IMR-90 (cell line): ENCODE measurements around the gene ATP5PO. TPM values are rescaled to one million over a fixed set of nuclear protein-coding genes. Genes with fewer than 3 reads are reported as not detected.

ENCODE experiments used
- ATAC-seq: fragments of 200-7000 bp; cut with Tn5 transposase; 2 replicates; pipeline ENCODE4 v1.9.1; 2020; ENCODE audit warnings: low read depth, mild to moderate bottlenecking, moderate library complexity
- BruUV-seq: library from RNA; stranded (reverse); fragments of 400-500 nt; replicated peaks from 2 replicates; lab custom pipeline; 2021; lab: Mats Ljungman, UMichigan
- CTCF ChIA-PET: fragments of 300-600 bp; formaldehyde crosslinking; extraction: SDS; loops from one replicate; lab custom pipeline; 2021; ENCODE audit warnings: antibody characterized with exemption; lab: Yijun Ruan, JAX
- POLR2A ChIA-PET: fragments of 300-600 bp; sonication (Branson Sonifier 250); formaldehyde crosslinking; loops from one replicate; lab custom pipeline; 2022; ENCODE audit warnings: antibody characterized with exemption; ENCODE audit not compliant: unreplicated experiment; lab: Charles Lee
- DNase-seq: peaks from one replicate; pipeline ENCODE4 v3.0.0; 2013
- H2AFZ ChIP-seq: replicated peaks from 2 replicates; pipeline ENCODE3; 2013; ENCODE audit warnings: low read length, mild to moderate bottlenecking; ENCODE audit not compliant: poor library complexity
- H2AK5ac ChIP-seq: 2 replicates; pipeline ENCODE4 v1.6.1; 2013; ENCODE audit warnings: low read depth, low read length, inconsistent platforms
- H2AK9ac ChIP-seq: replicated peaks from 2 replicates; pipeline ENCODE3; 2013; ENCODE audit warnings: mild to moderate bottlenecking, low read depth, low read length, moderate library complexity; ENCODE audit not compliant: poor library complexity
- H2BK120ac ChIP-seq: 2 replicates; pipeline ENCODE4 v1.6.1; 2013; ENCODE audit warnings: low read depth, low read length, inconsistent platforms
- H2BK15ac ChIP-seq: 3 replicates; pipeline ENCODE4 v1.6.1; 2013; ENCODE audit warnings: low read depth, low read length, inconsistent platforms
- H2BK20ac ChIP-seq: 2 replicates; pipeline ENCODE4 v1.6.1; 2013; ENCODE audit warnings: low read depth, mild to moderate bottlenecking, inconsistent platforms, low read length, moderate library complexity
- H2BK5ac ChIP-seq: 2 replicates; pipeline ENCODE4 v1.6.1; 2013; ENCODE audit warnings: mild to moderate bottlenecking, low read depth, low read length, inconsistent platforms; ENCODE audit not compliant: poor library complexity, severe bottlenecking
- H3K14ac ChIP-seq: replicated peaks from 2 replicates; pipeline ENCODE4 v1.6.1; 2013; ENCODE audit warnings: low read depth, low read length, inconsistent platforms
- H3K18ac ChIP-seq: 2 replicates; pipeline ENCODE4 v1.6.1; 2013; ENCODE audit warnings: low read depth, low read length, control low read depth
- H3K23ac ChIP-seq: 2 replicates; pipeline ENCODE4 v1.6.1; 2013; ENCODE audit warnings: low read depth, low read length, inconsistent platforms
- H3K27ac ChIP-seq: 2 replicates; pipeline ENCODE4 v1.5.1; 2013; ENCODE audit warnings: mild to moderate bottlenecking, control low read depth, low read length; ENCODE audit not compliant: insufficient read depth
- H3K27me3 ChIP-seq: 2 replicates; pipeline ENCODE4 v1.6.1; 2013; ENCODE audit warnings: low read length; ENCODE audit not compliant: control insufficient read depth, insufficient read depth
- H3K36me3 ChIP-seq: 2 replicates; pipeline ENCODE4 v1.6.1; 2013; ENCODE audit warnings: low read length, mixed read lengths; ENCODE audit not compliant: control insufficient read depth, insufficient read depth
- H3K4ac ChIP-seq: 2 replicates; pipeline ENCODE4 v1.6.1; 2013; ENCODE audit warnings: low read depth, low read length, inconsistent platforms
- H3K4me1 ChIP-seq: 2 replicates; pipeline ENCODE4 v1.6.1; 2013; ENCODE audit warnings: low read length, mixed read lengths; ENCODE audit not compliant: control insufficient read depth, insufficient read depth
- H3K4me2 ChIP-seq: 2 replicates; pipeline ENCODE4 v1.6.1; 2013; ENCODE audit warnings: low read depth, mild to moderate bottlenecking, control low read depth, low read length, moderate library complexity
- H3K4me3 ChIP-seq: 2 replicates; pipeline ENCODE4 v1.5.1; 2013; ENCODE audit warnings: low read depth, mild to moderate bottlenecking, control low read depth, low read length, moderate library complexity; ENCODE audit not compliant: insufficient read depth
- H3K56ac ChIP-seq: 2 replicates; pipeline ENCODE4 v1.6.1; 2013; ENCODE audit warnings: low read length, inconsistent platforms; ENCODE audit not compliant: insufficient read depth; ENCODE audit errors: extremely low read depth
- H3K79me1 ChIP-seq, 2 experiments: 2 replicates each; pipeline ENCODE4 v1.6.1; 2013; ENCODE audit warnings: low read length in 2 of 2, inconsistent platforms in 1 of 2, low read depth in 1 of 2
- H3K9ac ChIP-seq: 2 replicates; pipeline ENCODE4 v1.6.1; 2013; ENCODE audit warnings: low read depth, low read length, control low read depth
- H3K9me1 ChIP-seq: 2 replicates; pipeline ENCODE4 v1.6.1; 2013; ENCODE audit warnings: low read length, inconsistent platforms; ENCODE audit not compliant: insufficient read depth
- H3K9me3 ChIP-seq: 2 replicates; pipeline ENCODE4 v1.6.1; 2013; ENCODE audit warnings: low read length; ENCODE audit not compliant: control insufficient read depth, insufficient read depth
- H4K20me1 ChIP-seq: 2 replicates; pipeline ENCODE4 v1.6.1; 2013; ENCODE audit warnings: low read length, inconsistent platforms; ENCODE audit not compliant: insufficient read depth
- H4K5ac ChIP-seq: 2 replicates; pipeline ENCODE4 v1.6.1; 2013; ENCODE audit warnings: mild to moderate bottlenecking, low read depth, low read length, control low read depth
- H4K8ac ChIP-seq, 2 experiments: 2 replicates each; pipeline ENCODE4 v1.6.1; 2013; ENCODE audit warnings: low read depth in 2 of 2, low read length in 2 of 2, control low read depth in 1 of 2, inconsistent platforms in 1 of 2
- H4K91ac ChIP-seq: 2 replicates; pipeline ENCODE4 v1.6.1; 2013; ENCODE audit warnings: low read depth, low read length, inconsistent platforms; ENCODE audit not compliant: insufficient read depth
- BHLHE40 ChIP-seq: fragments of 150-350 bp; IDR thresholded peaks from 2 replicates; pipeline ENCODE4 v1.6.1; 2016; ENCODE audit warnings: mild to moderate bottlenecking, low read depth, low read length
- FOS ChIP-seq: fragments of 150-350 bp; IDR thresholded peaks from 2 replicates; pipeline ENCODE4 v1.6.1; 2016; ENCODE audit warnings: low read depth, low read length
- MAZ ChIP-seq: IDR thresholded peaks from 2 replicates; pipeline ENCODE4 v1.6.1; 2012; ENCODE audit warnings: low read depth, mild to moderate bottlenecking, low read length, improper control_type of control experiment, moderate library complexity, borderline replicate concordance
- RFX5 ChIP-seq: IDR thresholded peaks from 2 replicates; pipeline ENCODE4 v1.8.0; 2012; ENCODE audit warnings: low read depth, mild to moderate bottlenecking, low read length, moderate library complexity
- WGBS, 2 experiments: methylation state at CpG; one replicate each; pipeline versions ENCODE4 v1.1.5 to v1.1.7; 2013; ENCODE audit warnings: missing lambda C conversion rate in 2 of 2; ENCODE audit not compliant: insufficient read length in 1 of 2; ENCODE audit errors: extremely low coverage in 2 of 2; 5-methylcytosine and 5-hydroxymethylcytosine counted together
- dilution Hi-C: fragments of 300-500 bp; cut with HindIII; formaldehyde crosslinking; loops from one replicate; pipeline ENCODE4 v1.14.3; 2018; ENCODE audit warnings: low sequenced_read_pairs; ENCODE audit not compliant: unreplicated experiment
- in situ Hi-C: fragments of 300-500 bp; cut with MboI; formaldehyde crosslinking; loops from 3 replicates; pipeline ENCODE4 v1.14.3; 2019; ENCODE audit warnings: low sequenced_read_pairs, inconsistent platforms, mixed read lengths
- intact Hi-C: fragments of 100-400 bp; cut with micrococcal nuclease; formaldehyde crosslinking; loops from 2 replicates; pipeline ENCODE4 v1.10.0; 2022
- polyA plus RNA-seq, 3 experiments: library from polyadenylated mRNA; depleted of rRNA; stranded (reverse); fragments of >200 nt; gene quantifications; 2 replicates each; pipeline ENCODE4 v1.2.3, GENCODE V29; 2012; ENCODE audit warnings: low replicate concordance in 1 of 3
- total RNA-seq: library from RNA; depleted of rRNA; stranded (reverse); fragments of >200 nt; gene quantifications from 2 replicates; pipeline ENCODE4 v1.2.3, GENCODE V29; 2012

Gene ATP5PO
- total and polyA plus RNA-seq, 2 of the 4 experiments (the other 2 are of a cell fraction), result 237 to 250 TPM

- Histone ChIP-seq H3K27ac (peak overlapping the region; percentile 62; the same call in 1 of the 2 replicates), H4K20me1 (no peaks in the 10 kb centered on the region), H2BK20ac (peak overlapping the region; percentile 58; the same call in 1 of the 2 replicates), H4K91ac (peak overlapping the region; percentile 69), H3K23ac (0 out of 2 replicates have a peak overlapping the region, but pooled peaks have one; percentile 11), H3K4ac (peak overlapping the region; percentile 33), H2AK5ac (peak overlapping the region; percentile 67; the same call in 1 of the 2 replicates), H3K4me2 (no peak overlapping the region), H3K79me1 (no peaks in the 10 kb centered on the region), H2AK9ac (no peak overlapping the region), H3K9me1 (peaks cover 15% of the 10 kb centered on the region), H2BK120ac (peak overlapping the region; percentile 59; the same call in 1 of the 2 replicates), H2BK5ac (peak overlapping the region; percentile 25), H3K4me3 (no peak overlapping the region), H3K9me3 (no peaks in the 10 kb centered on the region), H3K14ac (peak overlapping the region; percentile 29; the same call in 1 of the 2 replicates), H3K56ac (no peak overlapping the region), H3K9ac (no peak overlapping the region), H3K27me3 (no peaks in the 10 kb centered on the region), H3K4me1 (peaks cover 19% of the 10 kb centered on the region), H4K5ac (peak overlapping the region; percentile 28), H4K8ac (peak overlapping the region; percentile 18 to 25; a peak in 1 of 4 replicates), H3K36me3 (peaks cover 16% of the 10 kb centered on the region), H3K18ac (peak overlapping the region; percentile 74), H2AFZ (peak overlapping the region; percentile 70), H2BK15ac (0 out of 3 replicates have a peak overlapping the region, but pooled peaks have one; percentile 9)
- ChIA-PET CTCF (interaction anchor here (0.9 to 1.6 kb wide), 2 partner anchors 214 to 293 kb away, joined by 3 to 8 read pairs; no protein-coding TSS in a partner anchor), POLR2A (no interaction called here)
- no TSS peak for BruUV-seq
- in situ Hi-C loops, result no loop called here
- no CpG with 5 or more reads among the region's 3 CpGs for WGBS, 2 experiments
- TF ChIP-seq MAZ (no peak), BHLHE40 (no peak), RFX5 (no peak), FOS (no peak)
- DNase-seq (peak; percentile 17), ATAC-seq (no peak; the same call in 1 of the 2 replicates)
- dilution Hi-C loops, result no loop called here
- intact Hi-C loops, result no loop called here
Observed at GRCh38 chr21:33898586-33898985, 17.0 kb downstream of the ATP5PO start.
